HG02763 (cell line): Measurements from ENCODE around the gene ARID5B.

ENCODE experiments used
- ATAC-seq: cut with Tn5 transposase; IDR thresholded peaks from one replicate; pipeline ENCODE4 v1.9.1; 2021; ENCODE audit warnings: mild to moderate bottlenecking, moderate library complexity; ENCODE audit not compliant: unreplicated experiment

The ARID5B gene

DNA sequence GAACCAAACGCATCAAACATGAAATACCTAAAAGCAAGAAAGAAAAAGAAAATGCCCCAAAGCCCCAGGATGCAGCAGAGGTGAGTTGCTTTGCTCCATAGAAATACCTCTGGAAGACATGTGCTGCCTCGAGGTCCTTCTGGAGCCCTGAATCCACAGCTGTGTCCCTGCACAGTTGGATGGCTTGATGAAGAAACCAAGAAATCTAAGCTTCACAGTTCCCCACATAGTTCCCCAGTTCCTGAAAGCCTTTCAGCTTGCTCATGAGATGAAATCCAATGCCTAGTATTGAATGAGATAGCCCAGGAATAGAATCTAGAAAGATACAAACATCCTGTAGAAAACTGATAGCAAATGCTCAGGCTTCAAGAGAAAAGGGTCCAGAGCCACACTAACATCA lies 184.3 kb downstream of the ARID5B start:
- no peak for ATAC-seq

DNA sequence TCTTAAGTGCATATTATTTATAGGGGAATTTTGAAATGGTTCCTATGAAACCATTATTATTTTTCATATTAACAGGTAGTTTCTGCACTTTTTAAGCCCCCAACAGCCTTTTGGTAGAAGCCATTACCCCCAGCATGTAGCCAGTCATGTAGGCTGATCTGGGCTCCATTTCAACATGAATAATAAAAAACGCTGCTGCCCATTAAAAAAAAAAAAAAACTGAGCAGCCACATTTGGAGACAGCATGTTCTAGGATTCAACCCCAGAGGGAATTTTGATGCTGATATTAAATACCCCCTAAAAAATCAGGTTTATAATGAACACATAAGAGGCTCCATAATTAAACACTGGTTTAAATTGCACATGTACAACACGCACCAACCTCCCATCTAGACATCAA lies 185.8 kb downstream of the ARID5B start:
- no peak for ATAC-seq

DNA sequence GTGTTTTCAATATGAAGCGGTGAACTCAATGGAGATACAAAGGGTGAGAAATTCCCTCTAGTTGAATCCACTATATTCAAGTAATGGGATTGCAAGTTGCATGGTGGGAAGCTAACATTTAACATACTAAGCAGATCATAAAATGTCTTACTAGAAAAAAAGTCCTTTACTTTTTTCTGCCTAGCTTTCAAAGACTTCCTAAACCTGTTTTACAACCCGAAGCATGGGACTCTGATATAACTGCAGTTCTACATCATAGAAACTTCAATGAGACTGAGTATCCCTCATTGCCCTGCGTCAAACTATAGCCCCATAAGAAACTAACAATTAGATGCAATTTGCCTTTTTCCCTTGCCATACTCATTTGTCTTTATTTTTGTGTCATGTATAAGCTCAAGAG lies 187.3 kb downstream of the ARID5B start:
- ATAC-seq = no peak

DNA sequence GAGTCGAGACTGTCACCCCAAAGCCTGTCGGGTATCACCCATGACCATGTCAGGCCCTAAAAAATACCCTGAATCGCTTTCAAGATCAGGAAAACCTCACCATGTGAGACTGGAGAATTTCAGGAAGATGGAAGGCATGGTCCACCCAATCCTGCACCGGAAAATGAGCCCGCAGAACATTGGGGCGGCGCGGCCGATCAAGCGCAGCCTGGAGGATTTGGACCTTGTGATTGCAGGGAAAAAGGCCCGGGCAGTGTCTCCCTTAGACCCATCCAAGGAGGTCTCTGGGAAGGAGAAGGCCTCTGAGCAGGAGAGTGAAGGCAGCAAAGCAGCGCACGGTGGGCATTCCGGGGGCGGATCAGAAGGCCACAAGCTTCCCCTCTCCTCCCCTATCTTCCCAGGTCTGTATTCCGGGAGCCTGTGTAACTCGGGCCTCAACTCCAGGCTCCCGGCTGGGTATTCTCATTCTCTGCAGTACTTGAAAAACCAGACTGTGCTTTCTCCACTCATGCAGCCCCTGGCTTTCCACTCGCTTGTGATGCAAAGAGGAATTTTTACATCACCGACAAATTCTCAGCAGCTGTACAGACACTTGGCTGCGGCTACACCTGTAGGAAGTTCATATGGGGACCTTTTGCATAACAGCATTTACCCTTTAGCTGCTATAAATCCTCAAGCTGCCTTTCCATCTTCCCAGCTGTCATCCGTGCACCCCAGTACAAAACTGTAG lies 191.0 kb downstream of the ARID5B start:
- no peak for ATAC-seq

DNA sequence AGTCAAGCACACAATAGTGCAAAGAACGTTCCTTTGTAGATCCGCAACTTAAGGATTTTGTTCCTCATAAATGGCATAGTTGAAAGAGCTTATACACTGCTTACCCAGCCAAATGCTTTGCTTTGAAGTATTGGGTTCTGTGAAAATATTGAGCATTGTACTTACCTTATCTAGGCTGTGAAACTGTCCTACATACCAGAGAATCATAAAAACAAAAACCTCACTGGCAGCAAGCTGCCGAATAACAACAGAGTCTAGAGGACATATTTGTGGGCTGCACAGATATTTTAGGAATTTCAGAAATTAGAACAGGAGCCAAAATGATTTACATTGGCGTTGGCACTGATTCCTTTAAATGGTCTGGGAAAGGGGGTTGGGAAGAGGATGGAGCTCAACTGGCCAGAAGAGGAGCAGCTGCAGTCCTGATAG lies 192.4 kb downstream of the ARID5B start:
- no peak for ATAC-seq

DNA sequence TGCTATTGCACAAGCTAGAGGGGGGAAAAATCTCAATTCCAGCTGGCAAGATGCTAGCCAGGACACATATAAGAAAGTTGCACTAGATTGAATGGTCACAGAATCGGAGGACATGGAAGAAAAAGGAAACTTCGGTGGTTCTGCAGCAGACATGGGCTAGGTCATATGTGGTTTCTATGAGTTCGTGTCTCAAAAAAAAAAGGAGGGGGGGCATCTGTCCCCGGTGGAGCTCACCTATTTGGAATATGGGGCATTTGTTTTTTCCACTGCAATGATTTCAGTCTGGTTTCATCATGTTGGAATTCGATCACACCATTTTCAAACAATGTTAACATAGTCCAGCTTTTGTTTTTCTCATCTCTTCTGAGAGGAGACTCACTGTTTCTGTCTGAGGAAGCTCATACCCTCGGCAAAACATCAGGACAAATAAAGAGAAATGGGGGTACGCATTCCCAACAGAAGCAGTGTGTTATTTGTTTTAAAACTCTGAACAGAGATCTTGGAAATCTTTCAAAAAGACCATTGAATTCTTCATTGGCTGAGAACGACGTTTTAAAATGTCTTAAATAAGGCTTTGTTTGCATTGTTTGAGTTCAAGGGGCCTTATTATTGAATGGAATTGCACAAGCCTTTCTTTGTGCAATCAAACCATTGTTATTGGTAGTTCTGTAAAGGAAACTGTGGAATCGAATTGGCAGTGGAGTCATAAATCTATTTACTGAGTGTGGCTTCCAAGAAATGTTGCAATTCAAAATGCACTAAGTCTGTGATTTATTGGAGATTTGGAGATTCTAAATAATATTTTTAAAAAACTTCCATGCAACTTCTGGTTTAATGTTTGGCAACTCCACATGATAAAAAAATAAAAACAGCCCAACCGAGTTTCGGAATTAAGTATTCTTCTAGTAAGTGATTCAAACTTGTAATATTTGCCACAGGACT lies 194.0 kb downstream of the ARID5B start:
- ATAC-seq = no peak

DNA sequence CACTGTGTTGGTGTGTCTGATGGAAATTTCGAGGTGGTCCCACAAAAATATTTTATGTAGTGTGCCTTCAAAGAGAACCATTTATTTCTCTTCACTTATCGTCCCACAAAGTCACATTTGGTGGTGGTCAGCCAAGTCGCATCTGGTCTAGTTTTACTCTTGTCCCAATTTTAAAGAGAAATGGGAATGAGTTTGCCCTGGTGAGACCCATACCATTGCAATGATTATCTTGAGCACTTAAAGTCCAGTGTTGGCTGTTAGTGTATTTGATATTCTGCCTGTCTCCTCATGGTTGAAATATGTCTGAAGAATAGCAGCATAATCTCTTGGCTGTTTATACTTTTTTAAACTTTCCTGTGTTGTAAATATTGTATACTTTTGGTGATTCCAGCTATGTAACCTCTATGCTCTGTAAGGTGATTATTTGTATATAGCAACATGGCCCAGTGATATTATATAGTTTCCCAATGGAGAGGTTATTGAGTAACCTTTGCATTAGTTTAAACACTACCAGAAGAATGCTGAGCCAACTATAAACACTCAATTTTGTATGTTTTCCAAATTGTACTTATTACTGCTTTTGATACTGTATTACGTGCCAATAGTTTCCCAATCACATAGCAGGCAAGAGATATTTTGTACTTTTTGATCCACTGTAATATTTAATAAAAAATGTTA lies 194.9 kb downstream of the ARID5B start:
- ATAC-seq = no peak

DNA sequence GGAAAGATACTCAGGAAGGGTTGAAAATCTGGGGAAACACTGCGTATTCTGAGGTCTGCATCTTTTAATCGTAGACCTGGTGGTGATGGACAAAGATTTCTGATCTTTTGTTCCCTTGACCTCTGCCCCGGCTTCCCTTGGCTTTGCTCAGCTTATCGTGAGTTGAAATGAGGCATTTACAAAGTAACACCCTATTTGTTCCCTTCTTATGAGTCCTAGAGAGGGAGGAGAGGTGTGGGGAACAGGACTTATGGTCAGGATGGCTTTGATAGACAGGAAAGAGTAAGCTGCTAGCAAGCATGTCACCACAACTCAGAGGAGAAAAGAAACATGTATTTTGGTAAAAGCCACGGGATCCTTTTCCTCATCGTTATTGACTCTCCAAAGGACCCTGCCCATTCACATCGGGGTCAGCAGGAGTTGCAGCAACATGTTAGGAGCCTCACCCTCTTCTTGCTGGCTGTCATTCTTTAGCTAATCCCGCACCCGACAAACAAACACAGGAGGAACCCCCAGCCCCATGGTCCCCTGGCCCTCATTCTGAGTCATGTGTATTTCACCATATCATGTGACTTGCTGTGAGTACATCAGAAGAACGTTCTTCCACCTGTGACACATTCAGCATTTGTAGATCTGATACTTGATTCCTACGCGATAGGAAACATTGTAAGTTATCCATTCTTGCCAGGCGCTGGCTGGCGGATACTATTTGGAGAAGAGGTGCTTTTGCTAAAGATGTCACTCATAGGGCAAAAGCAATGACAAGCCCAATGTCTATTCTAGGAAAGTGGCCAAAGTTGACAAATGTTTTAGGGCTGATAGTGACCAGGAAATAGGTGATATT lies 197.0 kb downstream of the ARID5B start:
- ATAC-seq = no peak

DNA sequence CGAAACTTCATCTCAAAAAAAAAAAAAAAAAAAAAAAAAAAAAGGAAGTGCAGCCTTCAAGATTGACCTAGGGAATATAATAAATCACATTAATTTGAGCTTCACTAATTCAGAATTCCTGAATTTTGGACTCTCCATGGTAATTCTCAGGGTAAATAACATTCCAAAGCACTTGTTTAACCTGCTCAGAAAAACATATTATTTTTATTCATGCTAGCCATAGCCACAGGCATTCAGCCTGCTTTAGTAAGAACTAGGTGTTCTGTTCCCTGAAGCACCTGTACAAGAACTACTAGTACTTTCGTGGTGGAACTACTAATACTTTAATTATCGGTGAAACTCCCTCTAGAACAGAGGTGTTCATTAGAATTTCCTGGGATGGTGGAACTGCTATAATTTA lies 197.8 kb downstream of the ARID5B start:
- no peak for ATAC-seq

DNA sequence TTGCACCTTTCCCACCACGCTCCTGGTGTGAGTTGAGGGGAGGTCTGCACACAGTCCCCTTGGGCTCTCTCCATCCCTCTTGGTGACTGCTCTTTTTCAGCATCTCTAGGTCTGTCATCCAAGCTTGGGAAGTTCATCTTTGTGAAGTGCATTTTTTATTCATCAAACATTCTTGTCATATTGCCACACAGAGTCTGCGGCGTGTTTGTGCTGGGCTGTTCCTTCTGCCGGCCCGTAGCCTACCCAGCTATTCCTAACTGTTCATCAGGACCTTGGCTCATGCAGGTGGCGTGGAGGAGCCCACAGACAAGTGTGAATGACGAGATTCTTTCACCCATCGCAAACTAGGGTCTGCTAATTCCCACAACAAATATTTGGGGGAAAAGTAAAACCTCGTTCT lies 202.4 kb downstream of the ARID5B start:
- no peak for ATAC-seq

DNA sequence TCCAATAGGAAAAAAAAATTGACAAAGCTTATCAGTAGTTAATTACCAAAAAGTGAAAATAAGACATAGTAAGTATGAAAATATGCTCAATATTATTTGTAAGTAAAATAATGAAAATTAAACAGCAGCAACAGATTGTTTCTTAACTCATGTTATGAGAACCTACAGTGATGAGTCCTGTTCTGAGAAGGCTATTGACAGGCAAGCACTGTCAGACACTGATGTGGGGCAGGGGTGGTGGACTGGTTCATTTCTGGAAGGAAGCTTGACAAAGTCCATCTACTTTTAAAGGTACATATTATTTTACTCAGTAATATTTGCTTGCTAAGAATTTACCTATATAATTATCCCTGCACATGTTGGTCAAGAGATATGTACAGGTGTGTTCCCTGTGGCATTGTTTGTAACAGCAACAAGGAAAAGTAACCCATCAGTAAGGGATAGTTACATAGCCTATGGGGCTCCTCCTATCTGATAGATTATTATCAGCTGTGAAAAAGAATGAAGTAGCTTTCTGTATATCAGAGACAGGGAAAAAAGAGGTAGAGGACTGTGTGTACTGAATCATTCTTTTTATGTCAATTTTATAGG lies 205.5 kb downstream of the ARID5B start:
- ATAC-seq = no peak

DNA sequence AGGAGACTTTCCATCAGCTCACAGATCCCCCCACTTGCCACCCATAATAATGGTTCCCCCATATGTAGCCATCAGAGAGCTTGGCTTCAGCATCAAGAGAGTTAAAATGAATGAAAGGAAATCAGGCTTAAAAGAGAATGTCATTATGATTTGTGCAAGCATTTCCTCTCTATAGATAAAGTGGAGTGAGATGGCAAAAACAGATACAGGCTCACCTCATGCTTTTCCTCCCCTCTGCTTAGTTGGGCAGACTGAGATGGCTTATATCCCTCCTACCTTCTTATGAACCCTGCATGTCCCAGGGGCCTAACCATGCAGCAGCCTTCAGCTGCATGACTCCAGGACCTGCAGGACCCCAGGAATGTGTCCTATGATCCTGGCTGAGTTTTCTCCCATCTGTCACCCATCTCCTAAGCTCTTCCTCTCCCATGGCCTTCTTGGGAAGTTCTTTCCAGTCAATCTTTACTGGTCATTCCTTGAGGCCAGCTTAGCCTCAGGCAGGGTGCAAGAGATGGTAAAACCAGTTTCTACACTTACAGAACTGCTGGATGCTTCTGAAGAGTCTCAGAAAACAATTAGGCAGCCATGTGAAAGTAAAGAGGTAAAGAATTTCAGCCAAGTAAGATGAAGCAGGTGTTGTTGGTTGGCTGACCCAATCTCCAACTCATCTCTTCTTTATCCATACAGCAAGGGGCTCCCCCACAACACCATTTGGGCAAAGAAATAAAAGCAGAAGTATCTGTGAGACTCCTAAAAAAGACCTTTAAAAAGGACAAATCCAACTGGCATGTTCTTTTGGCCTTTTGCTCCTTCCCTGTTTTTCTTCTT lies 207.5 kb downstream of the ARID5B start:
- no peak for ATAC-seq

DNA sequence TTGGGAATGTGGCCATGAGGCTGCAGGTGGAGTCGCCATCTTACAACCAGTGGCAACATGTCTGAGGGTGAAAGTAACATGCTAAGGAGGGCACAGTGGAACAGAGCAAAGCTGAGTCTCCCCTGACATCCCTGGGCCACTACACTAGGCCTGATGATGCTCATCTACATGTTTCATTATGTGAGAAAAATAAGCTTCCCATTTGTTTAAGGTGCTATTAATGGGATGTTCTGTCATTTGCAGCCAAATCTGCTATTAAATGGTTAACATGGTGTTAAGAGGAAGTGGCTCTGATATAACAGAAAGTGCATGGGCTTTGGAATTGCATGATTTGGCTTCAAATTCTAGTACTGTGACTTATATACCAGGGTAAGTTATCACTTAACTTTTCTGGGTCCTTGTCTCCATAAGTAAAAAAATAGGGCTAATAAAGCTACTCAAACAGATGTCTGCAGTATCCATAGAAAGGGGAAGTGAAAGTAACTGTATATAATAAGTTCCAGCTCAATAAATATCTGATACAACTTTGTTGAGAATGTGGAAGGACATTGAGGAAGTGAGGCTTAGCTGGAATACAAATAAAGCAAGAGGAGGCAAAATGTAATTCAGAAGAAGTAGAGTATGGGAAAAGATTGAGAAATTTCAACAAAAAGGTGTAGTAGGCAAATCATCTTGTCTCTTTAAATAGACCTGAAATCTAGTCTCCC lies 208.2 kb downstream of the ARID5B start:
- peak; percentile 66 for ATAC-seq

DNA sequence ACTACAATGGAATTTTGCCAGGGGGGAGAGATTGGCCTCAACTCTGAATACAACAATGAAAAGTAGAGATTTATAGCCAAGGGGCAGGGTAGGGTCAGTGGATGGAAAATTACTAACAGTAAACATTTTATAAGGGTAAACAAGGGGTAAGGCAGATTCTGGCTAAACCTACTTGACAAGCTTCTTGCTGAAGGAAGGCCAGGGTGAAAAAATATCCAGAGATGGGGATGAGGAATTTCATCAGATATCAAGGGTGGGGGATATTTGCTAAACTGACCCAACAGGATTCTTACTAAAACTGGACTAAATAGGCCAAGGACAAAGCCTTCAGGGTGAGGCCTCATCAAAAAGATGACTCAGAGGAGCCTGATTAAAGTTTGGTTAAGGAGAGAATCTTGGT lies 210.8 kb downstream of the ARID5B start:
- ATAC-seq = no peak

DNA sequence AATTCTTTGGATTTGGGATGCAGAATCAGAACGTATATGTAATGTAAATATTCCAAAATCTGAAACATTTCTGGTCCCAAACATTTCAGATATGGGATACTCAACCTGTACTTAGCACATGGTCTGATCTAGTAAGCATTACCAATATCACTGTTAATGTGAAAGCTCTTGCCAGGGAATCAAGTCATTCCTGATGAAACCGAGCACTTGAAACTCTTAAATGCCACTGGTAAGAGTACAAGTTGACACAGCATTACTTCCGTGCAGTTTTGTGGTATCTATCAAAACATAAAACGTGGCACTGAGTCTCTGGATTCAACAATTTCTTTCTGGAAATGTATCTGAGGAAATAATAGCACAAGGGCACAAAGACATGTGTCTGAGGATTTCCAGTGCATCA lies 211.5 kb downstream of the ARID5B start:
- ATAC-seq = no peak

DNA sequence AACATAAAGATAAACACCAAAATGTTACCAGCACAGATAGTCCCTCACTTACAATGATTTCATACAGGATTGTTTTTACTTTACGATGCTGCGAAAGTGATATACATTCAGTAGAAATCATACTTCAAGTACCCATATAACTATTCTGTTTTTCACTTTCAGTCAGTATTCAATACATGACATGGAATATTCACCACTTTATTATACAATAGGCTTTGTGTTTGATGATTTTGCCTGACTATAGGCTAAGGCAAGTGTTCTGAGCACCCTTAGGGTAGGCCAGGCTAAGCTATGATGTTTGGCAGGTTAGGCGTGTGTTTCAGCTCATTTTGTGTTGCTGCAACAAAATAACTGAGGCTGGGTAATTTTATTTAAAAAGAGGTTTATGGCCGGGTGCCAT lies 212.2 kb downstream of the ARID5B start:
- no peak for ATAC-seq

DNA sequence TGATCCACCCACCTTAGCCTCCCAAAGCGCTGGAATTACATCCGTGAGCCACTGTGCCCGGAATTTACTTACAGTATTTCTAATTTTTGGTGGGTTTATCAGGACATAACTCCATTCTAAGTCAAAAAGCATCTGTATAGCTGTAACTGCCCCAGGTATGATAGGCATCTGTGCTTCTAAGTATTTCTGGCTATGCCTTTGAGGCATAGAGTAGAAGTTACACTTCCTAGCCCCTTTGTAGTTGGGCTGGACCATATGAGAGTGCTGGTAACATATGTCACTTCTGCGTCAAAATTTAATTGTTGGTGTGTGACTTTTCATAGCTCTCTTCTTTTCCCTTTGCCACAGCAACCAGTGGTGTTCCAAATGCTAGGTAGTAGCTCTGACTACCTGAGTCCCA lies 213.8 kb downstream of the ARID5B start:
- ATAC-seq = no peak

DNA sequence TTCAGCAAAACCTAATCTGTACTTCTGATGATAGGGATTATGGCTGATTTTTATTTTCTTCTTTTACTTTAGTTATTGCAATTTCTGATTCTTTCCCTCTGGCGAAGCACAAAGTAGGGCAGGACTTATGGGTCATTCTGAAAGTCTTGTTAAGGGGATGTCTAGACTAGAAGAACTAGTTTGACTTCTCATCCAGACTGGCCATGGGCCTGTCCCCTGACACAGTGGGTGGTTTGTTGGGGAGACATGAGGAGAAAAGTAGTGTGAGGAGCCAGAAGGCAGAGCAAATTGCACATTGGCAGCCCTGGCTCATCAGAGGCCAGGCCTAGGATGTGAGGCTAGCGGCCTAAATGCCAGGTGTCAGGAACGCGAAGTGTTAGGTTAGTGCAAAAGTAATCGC lies 214.3 kb downstream of the ARID5B start:
- no peak for ATAC-seq

DNA sequence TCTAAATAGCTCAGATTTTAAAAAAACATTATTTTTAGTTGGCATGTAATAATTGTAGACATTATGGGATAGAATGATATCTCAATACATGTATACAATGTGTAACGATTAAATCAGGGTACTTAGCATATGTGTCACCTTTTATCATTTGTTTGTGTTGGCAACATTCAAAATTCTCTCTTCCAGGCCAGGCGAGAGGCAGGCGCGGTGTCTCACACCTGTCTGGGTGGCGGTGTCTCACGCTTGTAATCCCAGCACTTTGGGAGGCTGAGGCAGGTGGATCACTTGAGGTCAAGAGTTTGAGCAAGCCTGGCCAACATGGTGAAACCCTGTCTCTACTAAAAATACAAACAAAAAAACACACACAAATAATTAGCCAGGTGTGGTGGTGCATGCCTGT lies 215.4 kb downstream of the ARID5B start:
- no peak for ATAC-seq
